CD4-positive, alpha-beta T cell treated with Interleukin-12 subunit alpha and Interleukin-12 subunit beta, for 1 hour (primary cell): ENCODE data around the gene ATG7.
"Not testable (repeated sequence)": the region's sequence is repeated elsewhere in the genome, so short reads cannot be mapped to it uniquely, and the experiment has no call there.

ENCODE experiments used
- DNase-seq: peaks from one replicate; pipeline ENCODE4 v3.0.0-alpha.2; 2020

ATG7 gene

GRCh38 chr3:11514191-11514821 lies 242.1 kb downstream of the ATG7 start:
- no peak for DNase-seq

DNA sequence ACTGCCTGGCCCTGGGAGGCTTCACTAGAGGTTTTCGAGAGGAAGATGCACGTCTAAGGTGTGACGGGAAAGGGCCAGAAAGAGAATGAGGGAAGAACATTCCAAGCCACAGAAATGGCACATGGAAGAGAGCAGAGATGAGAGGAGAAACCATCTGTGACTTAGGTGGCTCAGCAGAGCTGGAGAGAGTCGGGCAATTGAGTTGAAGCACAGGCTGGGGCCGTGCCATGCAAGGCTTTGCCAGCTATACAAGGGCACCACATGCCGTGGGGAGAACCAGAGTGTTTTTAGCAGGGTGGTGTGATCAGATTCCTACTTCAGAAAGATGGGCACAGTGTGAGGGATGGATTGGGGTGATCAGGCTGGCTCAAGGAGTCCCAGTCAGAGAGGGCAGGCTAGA lies 245.4 kb downstream of the ATG7 start:
- DNase-seq, result no peak

- no peak for DNase-seq
These were observed 249.0 kb downstream of the ATG7 start for GRCh38 chr3:11521167-11521566.

- DNase-seq, result no peak
These were observed 250.2 kb downstream of the ATG7 start for GRCh38 chr3:11522398-11522715.

GRCh38 chr3:11522953-11523571 lies 250.9 kb downstream of the ATG7 start:
- no peak for DNase-seq

GRCh38 chr3:11523572-11524101 lies 251.4 kb downstream of the ATG7 start:
- no peak for DNase-seq

- DNase-seq, result not testable (repeated sequence)
These were observed 253.9 kb downstream of the ATG7 start for GRCh38 chr3:11526121-11526520.

DNA sequence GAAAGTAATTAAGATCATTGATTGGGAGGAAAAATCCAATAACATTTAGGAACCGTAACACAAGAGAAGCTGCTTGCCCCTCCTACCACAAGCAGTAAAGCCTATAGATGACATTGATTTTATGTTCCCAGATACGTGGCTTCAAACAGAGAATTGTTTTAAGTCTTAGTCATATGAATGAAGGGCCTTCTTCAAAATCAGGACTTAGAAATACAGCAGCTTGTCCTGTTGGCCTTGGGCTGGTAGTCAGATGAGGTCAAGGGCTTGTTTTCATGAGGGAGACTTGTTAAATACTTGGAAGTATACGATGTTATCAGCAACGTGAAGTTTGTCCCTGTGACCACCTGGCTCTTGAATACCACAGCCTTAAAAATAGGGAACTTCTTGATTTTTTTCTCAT lies 257.1 kb downstream of the ATG7 start:
- DNase-seq, result no peak

DNA sequence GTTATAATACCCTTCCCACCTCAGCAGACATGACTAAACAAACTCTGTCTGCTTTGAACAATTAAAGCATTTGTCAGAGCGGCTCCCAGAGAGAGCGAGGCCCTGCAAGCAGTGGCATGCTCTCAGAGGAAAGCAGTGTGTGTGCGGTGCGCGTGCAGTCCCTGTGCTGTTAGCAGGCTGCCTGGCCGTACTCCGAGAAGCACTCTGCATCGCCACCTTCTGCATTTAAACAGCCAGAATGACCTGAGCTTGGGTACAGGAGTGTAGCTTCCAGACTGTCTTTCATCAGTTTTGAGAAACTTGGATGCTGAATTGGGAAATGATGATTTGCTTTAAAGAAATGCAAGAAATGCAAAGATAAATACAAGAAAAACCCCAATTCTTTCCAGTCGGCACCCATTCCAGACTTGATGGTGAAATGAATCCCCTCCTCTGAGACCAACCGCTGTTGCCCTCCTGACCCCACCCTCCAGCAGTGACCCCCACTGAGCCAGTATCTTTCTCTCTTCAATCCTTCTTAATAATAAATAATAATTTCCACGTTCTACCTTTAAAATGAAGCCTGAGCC lies 258.0 kb downstream of the ATG7 start:
- DNase-seq, result no peak

DNA sequence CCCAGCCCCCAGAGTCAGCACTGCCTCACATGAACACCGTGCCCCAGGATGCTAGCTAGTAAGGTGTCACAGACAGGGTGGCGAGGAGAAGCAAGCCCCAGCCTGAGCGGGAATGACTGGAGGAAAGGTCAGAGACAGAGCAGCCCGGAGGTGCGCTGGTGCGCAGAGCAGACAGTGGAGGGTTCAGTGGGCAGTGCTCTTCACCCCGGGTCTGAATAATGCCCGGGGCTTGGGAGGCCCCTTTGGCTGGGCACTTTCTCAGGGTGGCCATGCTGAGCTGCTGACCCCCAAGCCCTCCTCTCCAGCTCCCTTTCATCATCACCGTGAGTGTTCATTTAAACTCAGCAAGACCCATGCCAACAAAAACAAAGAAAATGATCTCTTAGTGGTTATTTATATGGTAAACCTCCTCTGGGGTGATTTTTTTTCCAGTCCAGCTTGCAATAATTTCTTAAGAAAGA lies 260.8 kb downstream of the ATG7 start:
- DNase-seq, result no peak

DNA sequence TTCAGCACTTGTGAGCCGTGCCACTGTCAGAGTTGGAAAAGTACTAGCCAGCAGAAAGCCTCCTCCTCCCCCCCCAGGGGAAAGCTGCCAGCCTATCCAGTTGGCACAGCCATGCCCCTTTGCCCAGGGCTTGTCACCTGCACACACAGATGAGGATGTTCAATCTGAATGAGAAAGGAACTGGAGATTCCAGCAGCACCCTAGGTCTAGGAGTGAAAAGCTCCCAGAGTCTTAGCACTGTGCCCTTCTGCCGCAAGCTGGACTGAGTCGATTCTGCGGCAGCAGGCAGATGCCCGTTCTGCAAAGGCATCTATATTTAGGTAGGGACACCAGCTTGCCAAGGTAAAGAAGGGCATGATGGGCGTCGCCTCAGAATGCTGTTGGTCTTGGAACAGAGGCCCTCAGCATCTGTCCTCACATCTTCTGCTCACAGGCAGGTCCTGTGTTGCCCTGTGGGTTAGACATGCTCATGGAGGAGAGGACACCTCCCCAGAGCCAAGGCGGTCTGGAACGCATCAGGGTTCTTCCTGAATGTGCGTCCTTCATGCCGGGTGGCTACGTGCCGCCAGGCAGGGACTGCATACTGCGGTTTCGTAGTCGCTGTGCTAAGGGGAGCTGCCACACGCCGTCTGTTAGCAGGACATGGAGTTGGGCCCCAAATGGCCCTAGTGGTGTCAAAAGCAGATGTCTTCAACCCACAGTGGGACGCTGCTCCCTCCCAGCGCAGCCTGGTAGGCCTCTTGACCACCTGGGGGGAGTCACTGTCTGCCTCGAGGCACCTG lies 262.0 kb downstream of the ATG7 start:
- DNase-seq, result no peak

DNA sequence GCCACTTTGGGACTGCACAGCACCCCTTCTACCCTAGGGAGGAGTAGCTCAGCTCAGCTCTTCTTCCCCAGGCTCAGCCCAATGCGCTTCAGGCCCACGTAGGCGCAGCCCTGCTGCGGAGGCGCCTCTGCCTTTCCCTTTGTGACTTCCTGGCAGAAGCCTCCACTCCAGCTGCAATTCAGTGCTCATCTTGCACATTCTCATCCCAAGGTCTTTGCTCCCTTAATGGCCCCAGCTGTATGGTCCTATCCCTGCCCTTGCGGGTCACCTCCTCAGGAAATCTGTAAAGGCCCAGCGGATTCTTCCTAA lies 262.6 kb downstream of the ATG7 start:
- no peak for DNase-seq

DNA sequence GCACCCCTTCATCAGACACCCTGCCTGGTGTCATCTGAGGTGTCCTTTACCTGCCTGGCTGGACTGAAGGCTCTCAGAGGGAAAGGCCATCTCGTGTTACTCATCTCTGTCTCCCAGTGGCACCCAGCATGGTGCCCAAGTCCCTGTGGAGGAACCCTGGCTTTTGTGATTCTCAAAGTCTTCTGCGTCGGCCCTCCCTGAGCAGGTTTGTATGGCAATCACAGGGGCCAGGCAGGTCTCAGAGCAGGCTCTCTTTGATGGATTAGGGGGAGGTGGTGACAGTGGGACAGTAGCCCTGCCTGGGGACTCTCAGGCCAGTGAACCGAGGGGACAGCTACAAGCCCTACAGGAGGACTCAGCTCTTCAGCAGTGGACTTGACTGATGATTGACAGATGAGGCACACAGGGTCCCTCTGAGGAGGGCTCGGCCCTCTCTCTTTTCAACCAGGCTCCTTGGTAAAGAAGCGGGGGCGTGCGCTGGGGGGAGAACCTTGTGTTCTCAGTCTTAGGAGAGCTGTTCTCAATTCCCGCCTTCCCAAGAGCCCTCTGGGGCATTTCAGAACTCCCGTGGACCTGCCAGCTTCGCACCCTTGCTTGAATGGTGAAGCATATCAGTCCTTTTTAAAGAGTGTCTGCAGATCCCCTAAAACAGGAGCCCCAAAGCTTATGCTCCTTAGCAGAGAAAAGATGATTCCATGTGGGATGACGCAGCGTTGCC lies 263.2 kb downstream of the ATG7 start:
- DNase-seq, result no peak

- DNase-seq, result no peak
These were observed 264.1 kb downstream of the ATG7 start for GRCh38 chr3:11536132-11536935.

- DNase-seq, result no peak
These were observed 264.9 kb downstream of the ATG7 start for GRCh38 chr3:11536936-11537612.

DNA sequence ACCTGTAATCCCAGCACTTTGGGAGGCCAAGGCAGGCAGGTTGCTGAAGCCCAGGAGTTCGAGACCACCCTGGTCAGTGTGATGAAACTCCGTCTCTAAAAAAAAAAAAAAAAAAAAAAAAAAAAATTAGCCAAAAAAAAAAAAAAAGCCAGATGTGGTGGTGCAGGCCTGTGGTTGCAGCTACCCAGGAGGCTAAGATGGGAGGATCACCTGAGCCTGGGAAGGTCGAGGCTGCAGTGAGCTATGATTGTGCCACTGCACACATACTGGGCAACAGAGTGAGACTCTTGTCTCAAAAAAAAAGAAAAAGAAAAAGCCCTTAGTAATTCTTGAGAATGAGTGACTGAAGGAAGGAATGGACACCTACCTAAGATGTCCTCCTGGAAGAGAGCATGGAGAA lies 266.4 kb downstream of the ATG7 start:
- DNase-seq, result no peak

GRCh38 chr3:11539218-11539617 lies 267.0 kb downstream of the ATG7 start:
- DNase-seq, result no peak

- no peak for DNase-seq
These were observed 267.5 kb downstream of the ATG7 start for GRCh38 chr3:11539677-11540076.

- DNase-seq, result no peak
These were observed 269.4 kb downstream of the ATG7 start for GRCh38 chr3:11541321-11542303.

DNA sequence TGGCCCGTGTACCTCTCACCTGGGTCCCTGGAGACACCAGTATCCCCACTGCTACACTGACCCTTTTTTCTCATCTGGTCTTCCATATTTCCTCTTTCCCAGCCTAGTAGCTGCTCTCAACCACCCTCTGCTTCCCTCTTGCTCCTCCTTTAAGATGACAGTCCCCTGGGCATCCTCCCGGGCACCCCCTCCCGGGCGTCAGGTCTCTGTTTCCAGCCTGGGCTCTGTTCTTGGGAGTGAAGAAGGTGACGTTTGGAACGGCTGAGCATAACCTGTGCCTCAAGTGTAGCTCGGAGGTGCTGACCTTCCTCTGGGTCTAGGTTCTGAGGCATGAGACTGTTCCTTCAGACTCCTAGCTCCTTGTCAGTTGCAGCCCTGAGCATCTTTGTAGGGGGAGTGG lies 270.4 kb downstream of the ATG7 start:
- DNase-seq, result no peak
